BLaER1 (cell line): ENCODE measurements around the gene SVIL.
"Not testable (repeated sequence)": the region's sequence is repeated elsewhere in the genome, so short reads cannot be mapped to it uniquely, and the experiment has no call there.

Experiments used
- H3K27ac ChIP-seq: shearing (Covaris generic); formaldehyde crosslinking; 2 replicates; pipeline ENCODE4 v1.8.1; 2022
- H3K27me3 ChIP-seq: shearing (Covaris generic); formaldehyde crosslinking; 2 replicates; pipeline ENCODE4 v1.8.1; 2022
- H3K36me3 ChIP-seq: shearing (Covaris generic); formaldehyde crosslinking; 2 replicates; pipeline ENCODE4 v1.8.1; 2022
- H3K4me1 ChIP-seq: shearing (Covaris generic); formaldehyde crosslinking; 2 replicates; pipeline ENCODE4 v1.8.1; 2022
- H3K4me2 ChIP-seq: shearing (Covaris generic); formaldehyde crosslinking; 2 replicates; pipeline ENCODE4 v1.8.1; 2022
- H3K4me3 ChIP-seq: shearing (Covaris generic); formaldehyde crosslinking; 2 replicates; pipeline ENCODE4 v1.8.1; 2022
- H3K9ac ChIP-seq: shearing (Covaris generic); formaldehyde crosslinking; 2 replicates; pipeline ENCODE4 v1.8.1; 2022
- H3K9me3 ChIP-seq: shearing (Covaris generic); formaldehyde crosslinking; 2 replicates; pipeline ENCODE4 v1.8.1; 2022
- H4K20me1 ChIP-seq: shearing (Covaris generic); formaldehyde crosslinking; 2 replicates; pipeline ENCODE4 v1.8.1; 2022
- Cebpa-rat ChIP-seq: shearing (Covaris generic); IDR thresholded peaks from 2 replicates; pipeline ENCODE4 v1.8.1; 2022

SVIL gene

DNA sequence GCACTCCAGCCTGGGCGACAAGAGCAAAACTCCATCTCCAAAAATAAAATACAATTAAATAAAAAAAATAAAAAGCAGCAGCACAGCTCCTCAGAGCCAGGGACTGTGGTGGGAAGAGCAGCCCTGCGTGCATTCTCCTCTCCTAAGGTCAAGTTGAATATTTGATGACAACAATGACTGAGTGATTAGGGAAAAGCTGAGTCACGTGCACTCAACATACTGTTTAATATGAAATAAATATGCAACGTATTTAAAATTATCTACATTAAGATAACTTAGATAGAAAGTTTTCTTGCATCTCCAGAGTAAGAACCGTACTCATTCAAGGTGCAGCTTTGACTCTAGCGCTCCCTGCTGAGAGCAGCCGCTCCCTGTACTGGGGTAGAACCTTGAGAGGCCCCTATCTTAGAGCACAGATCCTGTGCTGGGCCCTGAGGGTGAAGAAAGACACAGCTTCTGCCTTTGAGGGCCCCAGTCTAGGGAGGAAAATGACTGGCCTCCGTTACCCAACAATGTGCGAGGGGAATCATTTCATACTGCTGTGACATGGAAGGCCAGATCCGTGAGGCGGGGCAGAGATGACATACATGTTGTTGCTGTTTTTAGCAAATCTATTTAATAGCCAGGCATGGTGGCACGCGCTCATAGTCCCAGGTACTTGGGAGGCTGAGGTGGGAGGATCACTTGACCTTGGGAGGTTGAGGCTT, 81.1 kb downstream of the SVIL start:
- H3K9me3 ChIP-seq, result no peaks in the 10 kb centered on the region
- no peaks in the 10 kb centered on the region for H4K20me1 ChIP-seq
- no peak for TF ChIP-seq Cebpa-rat
- no peak overlapping the region for H3K9ac ChIP-seq
- no peaks in the 10 kb centered on the region for H3K4me1 ChIP-seq
- H3K36me3 ChIP-seq, result peaks cover 32% of the 10 kb centered on the region
- H3K27me3 ChIP-seq, result no peaks in the 10 kb centered on the region
- H3K27ac ChIP-seq, result no peak overlapping the region
- no peak overlapping the region for H3K4me2 ChIP-seq
- H3K4me3 ChIP-seq, result no peak overlapping the region

DNA sequence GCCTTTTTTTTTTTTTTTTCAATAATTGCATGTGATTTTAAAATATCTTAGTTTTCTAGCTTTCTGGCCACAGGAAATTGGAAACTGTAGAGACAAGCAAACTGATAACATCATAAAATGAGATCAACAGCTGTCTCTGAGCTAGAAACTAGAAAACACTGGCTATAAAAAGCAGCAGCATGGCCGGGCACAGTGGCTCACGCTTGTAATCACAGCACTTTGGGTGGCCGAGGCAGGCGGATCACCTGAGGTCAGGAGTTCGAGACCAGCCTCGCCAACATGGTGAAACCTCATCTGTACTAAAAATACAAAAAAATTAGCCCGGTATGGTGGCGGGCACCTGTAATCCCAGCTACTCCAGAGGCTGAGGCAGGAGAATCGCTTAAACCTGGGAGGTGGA, 81.7 kb downstream of the SVIL start:
- H3K4me3 ChIP-seq, H3K4me2 ChIP-seq, H3K9me3 ChIP-seq, H3K27me3 ChIP-seq, H3K4me1 ChIP-seq, H3K9ac ChIP-seq, H4K20me1 ChIP-seq, H3K27ac ChIP-seq: not testable (repeated sequence)
- H3K36me3 ChIP-seq, result peaks cover 37% of the 10 kb centered on the region

DNA sequence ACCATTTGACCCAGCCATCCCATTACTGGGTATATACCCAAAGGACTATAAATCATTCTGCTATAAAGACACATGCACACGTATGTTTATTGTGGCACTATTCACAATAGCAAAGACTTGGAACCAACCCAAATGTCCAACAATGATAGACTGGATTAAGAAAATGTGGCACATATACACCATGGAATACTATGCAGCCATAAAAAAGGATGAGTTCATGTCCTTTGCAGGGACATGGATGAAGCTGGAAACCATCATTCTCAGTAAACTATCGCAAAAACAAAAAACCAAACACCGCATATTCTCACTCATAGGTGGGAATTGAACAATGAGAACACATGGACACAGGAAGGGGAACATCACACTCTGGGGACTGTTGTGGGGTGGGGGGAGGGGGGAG, 85.3 kb downstream of the SVIL start:
- H3K4me3 ChIP-seq, H3K27me3 ChIP-seq, H3K4me2 ChIP-seq, H3K9ac ChIP-seq, H3K27ac ChIP-seq, H3K4me1 ChIP-seq, H3K9me3 ChIP-seq, H4K20me1 ChIP-seq: not testable (repeated sequence)
- H3K36me3 ChIP-seq, result peaks cover 34% of the 10 kb centered on the region

DNA sequence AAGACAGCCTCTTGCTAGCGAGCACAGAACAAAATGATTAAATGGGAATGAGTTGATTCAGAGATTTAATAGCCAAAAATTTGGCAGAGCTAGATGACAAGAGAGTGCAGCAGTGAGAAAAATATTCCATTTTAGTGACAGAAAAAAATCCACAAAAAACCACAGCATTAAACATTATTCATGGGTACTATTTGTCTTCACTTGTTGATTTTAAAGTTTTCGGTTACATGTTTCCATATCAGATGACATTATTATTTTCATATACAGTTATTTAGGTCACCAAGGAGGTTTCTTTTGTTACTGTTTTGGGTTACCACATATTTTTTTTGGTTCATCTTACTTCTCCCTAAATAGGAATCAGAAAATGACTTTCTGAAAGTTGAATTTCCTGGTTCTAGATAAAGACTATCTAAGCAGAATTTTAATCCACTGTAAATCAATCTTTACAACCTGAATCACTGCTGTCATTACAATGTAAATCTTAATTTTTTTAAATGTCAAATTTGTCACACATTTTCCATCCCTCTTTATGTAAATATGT, 87.9 kb downstream of the SVIL start:
- peaks cover 10% of the 10 kb centered on the region for H3K4me1 ChIP-seq
- no peaks in the 10 kb centered on the region for H4K20me1 ChIP-seq

DNA sequence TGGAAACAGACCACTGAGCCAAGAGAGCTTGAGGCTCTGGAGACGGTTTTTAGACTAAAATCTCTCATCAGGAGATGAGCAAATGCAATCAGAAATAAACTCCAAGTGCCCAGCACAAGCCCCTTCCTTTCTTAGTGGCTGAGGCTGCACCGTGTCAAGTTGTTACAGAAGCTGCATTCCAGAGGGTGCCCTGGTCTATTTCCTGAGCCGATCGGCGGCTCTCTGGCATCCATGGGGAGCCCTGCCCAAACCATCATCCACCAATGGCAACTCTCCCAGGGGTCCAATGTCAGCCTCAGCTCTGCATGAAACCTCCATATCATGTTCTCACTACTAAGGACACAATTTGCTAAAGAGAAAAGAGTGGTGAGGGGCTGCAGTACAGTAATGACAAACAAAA, 89.6 kb downstream of the SVIL start:
- peaks cover 10% of the 10 kb centered on the region for H3K36me3 ChIP-seq
- TF ChIP-seq Cebpa-rat, result no peak

More for the DNA sequence above, 87.9 kb downstream of the SVIL start:
- Histone ChIP-seq H3K27ac (no peak overlapping the region), H3K9me3 (no peaks in the 10 kb centered on the region), H3K4me3 (no peak overlapping the region), H3K36me3 (peaks cover 24% of the 10 kb centered on the region), H3K4me2 (no peak overlapping the region), H3K9ac (no peak overlapping the region), H3K27me3 (no peaks in the 10 kb centered on the region)
- TF ChIP-seq Cebpa-rat, result no peak

DNA sequence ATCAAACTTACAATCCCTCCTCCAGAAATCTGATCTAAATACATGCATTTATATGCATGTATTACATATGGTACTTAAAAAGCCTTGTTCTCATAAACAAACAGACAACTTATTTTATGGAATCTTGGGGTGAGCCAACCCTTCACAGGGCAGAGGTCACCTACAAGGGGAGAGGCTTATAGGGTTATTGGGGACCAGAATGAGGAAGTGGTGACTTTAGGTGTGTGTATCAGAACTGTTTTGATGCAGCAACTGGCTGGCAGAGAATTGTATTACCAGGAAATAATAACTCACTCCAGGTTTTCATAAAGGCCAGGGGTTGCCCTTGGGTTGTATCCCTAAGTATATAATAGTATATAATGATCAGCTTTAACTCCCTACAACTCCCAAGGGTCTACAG, 91.1 kb downstream of the SVIL start:
- H3K27ac ChIP-seq, result no peak overlapping the region
- H3K36me3 ChIP-seq, result peaks cover 8% of the 10 kb centered on the region; the same call in 1 of the 2 replicates

More for the DNA sequence above, 89.6 kb downstream of the SVIL start:
- H3K9me3 ChIP-seq, result no peaks in the 10 kb centered on the region
- no peak overlapping the region for H3K4me2 ChIP-seq
- no peaks in the 10 kb centered on the region for H3K27me3 ChIP-seq
- no peaks in the 10 kb centered on the region for H4K20me1 ChIP-seq
- H3K9ac ChIP-seq, result no peak overlapping the region
- H3K4me3 ChIP-seq, result no peak overlapping the region
- peaks cover 10% of the 10 kb centered on the region for H3K4me1 ChIP-seq
- no peak overlapping the region for H3K27ac ChIP-seq

DNA sequence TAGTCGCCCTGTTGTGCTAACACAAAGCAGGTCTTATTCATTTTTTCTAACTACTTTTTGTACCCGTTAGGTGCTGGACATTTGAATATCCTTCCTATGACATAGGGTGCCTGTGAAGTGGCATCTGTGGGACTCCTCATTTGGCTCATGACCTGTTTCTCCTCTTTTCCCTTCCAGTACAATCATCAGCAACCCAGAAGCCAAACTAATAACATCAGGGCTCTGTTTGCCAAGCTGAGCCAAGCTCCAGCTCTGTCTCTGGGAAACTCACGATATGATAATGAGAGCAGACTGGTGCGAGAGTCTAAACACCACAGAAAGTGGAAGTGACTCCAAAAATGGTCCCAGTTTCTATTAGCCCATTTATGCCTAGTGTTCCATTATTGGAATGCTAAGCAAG, 92.0 kb downstream of the SVIL start:
- TF ChIP-seq Cebpa-rat, result no peak
- no peaks in the 10 kb centered on the region for H4K20me1 ChIP-seq
- H3K27ac ChIP-seq, result no peak overlapping the region

More for the DNA sequence above, 91.1 kb downstream of the SVIL start:
- H3K4me2 ChIP-seq, result peak overlapping the region; percentile 4
- no peak for TF ChIP-seq Cebpa-rat
- no peaks in the 10 kb centered on the region for H3K9me3 ChIP-seq
- no peak overlapping the region for H3K9ac ChIP-seq
- no peak overlapping the region for H3K4me3 ChIP-seq
- H3K27me3 ChIP-seq, result no peaks in the 10 kb centered on the region
- H4K20me1 ChIP-seq, result no peaks in the 10 kb centered on the region
- peaks cover 10% of the 10 kb centered on the region for H3K4me1 ChIP-seq

DNA sequence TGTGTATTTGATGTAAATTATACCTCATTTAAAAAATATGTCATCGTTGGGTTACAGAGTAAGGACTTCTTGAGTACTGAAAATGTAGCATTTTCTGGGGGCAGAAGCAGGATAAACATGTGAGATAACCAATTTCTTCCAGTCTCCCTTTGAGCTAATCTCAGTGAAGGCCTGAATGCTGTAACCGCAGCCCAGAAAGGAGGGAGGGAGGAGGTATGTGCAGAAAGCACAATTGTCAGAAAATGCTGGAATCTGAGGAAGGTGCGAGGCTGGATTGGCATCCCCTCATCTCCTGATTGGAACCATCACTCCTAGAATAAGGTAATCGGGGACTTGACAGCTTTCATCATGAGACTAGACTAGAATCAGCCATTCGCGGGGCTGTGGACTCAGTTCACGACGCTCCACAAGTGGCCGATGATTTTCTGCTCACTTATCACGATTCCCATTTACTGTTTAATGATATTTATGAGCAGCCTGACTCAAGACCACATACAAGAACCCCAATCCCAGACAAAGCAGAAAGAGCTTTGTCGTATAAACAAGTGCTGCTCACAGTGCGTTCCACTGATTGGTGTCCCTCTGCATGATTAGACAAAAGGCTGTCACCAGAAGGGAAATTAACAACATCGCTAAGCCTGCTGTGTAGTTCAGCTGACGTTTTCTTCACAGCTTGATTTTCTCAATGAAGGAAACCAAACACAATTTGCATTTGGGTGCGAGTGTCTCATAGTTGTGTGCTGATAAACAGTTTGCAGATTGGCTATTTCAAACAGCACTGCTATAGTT, 93.2 kb downstream of the SVIL start:
- Histone ChIP-seq H3K4me1 (peaks cover 10% of the 10 kb centered on the region), H3K36me3 (no peaks in the 10 kb centered on the region)
- TF ChIP-seq Cebpa-rat, result no peak

More for the DNA sequence above, 92.0 kb downstream of the SVIL start:
- Histone ChIP-seq H3K4me2 (no peak overlapping the region), H3K9ac (no peak overlapping the region), H3K4me1 (peaks cover 10% of the 10 kb centered on the region), H3K27me3 (no peaks in the 10 kb centered on the region), H3K36me3 (no peaks in the 10 kb centered on the region), H3K4me3 (no peak overlapping the region), H3K9me3 (no peaks in the 10 kb centered on the region)

DNA sequence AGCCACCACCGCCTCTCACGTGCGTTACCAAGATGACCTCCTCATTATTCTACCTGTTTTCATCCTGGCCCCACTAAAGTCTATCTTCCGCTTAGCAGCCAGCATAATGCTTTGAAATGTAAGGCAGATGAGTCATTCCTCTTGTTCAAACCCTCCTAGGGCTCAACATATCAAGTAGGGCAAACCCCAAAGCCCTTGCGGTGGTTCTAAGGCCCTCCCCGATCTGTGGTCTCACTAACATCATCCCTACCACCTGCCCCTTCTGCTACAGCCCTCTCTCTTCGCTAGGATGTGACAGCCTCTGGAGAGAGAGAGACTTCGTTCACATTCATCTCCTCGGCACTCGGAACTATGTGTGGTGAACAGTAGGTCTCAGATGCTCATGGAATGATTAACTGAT, 94.8 kb downstream of the SVIL start:
- Histone ChIP-seq H3K9me3 (no peaks in the 10 kb centered on the region), H3K27me3 (no peaks in the 10 kb centered on the region), H3K4me2 (no peak overlapping the region), H4K20me1 (no peaks in the 10 kb centered on the region), H3K9ac (no peak overlapping the region), H3K27ac (no peak overlapping the region), H3K36me3 (no peaks in the 10 kb centered on the region), H3K4me1 (peaks cover 17% of the 10 kb centered on the region), H3K4me3 (no peak overlapping the region)
- no peak for TF ChIP-seq Cebpa-rat

More for the DNA sequence above, 93.2 kb downstream of the SVIL start:
- Histone ChIP-seq H3K4me2 (no peak overlapping the region), H3K9ac (no peak overlapping the region), H3K4me3 (no peak overlapping the region), H4K20me1 (no peaks in the 10 kb centered on the region), H3K27me3 (no peaks in the 10 kb centered on the region), H3K27ac (no peak overlapping the region), H3K9me3 (no peaks in the 10 kb centered on the region)

DNA sequence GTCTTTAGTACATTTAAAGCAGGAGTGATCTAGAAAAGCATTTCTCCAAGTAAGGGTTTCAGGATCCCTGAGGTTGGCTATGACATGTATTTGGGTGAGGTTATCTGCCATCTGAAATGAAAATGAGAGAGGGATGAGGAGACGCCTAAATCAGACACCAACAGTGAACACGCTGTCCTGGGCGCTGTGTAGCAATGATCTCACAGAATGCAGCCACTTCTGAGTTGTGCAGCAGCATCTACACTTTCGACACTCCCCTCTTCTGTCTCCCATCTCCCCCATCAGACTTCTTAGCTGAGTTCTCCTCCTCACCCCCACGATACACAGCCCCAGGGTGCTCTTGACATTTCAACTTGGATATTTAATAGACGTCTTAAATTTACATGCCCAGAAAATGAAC, 95.4 kb downstream of the SVIL start:
- Histone ChIP-seq H4K20me1 (no peaks in the 10 kb centered on the region), H3K9ac (no peak overlapping the region), H3K27me3 (no peaks in the 10 kb centered on the region), H3K4me1 (peaks cover 15% of the 10 kb centered on the region), H3K9me3 (no peaks in the 10 kb centered on the region), H3K36me3 (no peaks in the 10 kb centered on the region), H3K4me3 (no peak overlapping the region), H3K27ac (no peak overlapping the region), H3K4me2 (no peak overlapping the region)
- TF ChIP-seq Cebpa-rat, result no peak
